Upper lobe of left lung (tissue), 4 donors: Measurements from ENCODE around the gene MATK.

Experiments
- EP300 ChIP-seq, 4 donors: sonication (generic); formaldehyde crosslinking; IDR thresholded peaks; one replicate each; pipeline ENCODE4 v1.5.1; 2017; ENCODE audit warnings: antibody characterized with exemption in 4 of 4, control low read depth in 2 of 4
- POLR2A ChIP-seq, 4 donors: fragments of 450-650 bp; IDR thresholded peaks; one replicate each; pipeline ENCODE4 v1.5.1; 2016 to 2017; ENCODE audit warnings: antibody characterized with exemption in 4 of 4, mild to moderate bottlenecking in 2 of 4
- TF ChIP-seq, protein P1 (sequence below), 6 experiments: fragments of 450-650 bp in 4 of 6; fragments of 200-600 bp in 2 of 6; sonication (generic) in 2 of 6; IDR thresholded peaks; one replicate each; pipeline ENCODE4 v1.5.1; 2016 to 2019; ENCODE audit warnings: antibody characterized with exemption in 6 of 6

- TF ChIP-seq, protein P1, sequence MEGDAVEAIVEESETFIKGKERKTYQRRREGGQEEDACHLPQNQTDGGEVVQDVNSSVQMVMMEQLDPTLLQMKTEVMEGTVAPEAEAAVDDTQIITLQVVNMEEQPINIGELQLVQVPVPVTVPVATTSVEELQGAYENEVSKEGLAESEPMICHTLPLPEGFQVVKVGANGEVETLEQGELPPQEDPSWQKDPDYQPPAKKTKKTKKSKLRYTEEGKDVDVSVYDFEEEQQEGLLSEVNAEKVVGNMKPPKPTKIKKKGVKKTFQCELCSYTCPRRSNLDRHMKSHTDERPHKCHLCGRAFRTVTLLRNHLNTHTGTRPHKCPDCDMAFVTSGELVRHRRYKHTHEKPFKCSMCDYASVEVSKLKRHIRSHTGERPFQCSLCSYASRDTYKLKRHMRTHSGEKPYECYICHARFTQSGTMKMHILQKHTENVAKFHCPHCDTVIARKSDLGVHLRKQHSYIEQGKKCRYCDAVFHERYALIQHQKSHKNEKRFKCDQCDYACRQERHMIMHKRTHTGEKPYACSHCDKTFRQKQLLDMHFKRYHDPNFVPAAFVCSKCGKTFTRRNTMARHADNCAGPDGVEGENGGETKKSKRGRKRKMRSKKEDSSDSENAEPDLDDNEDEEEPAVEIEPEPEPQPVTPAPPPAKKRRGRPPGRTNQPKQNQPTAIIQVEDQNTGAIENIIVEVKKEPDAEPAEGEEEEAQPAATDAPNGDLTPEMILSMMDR (IDR thresholded peaks at IDR 0.05): no peak
- TF ChIP-seq EP300 (IDR thresholded peaks at IDR 0.05) (no peak), POLR2A (IDR thresholded peaks at IDR 0.05) (no peak)
These were observed 7.1 kb downstream of the MATK start for GRCh38 chr19:3778899-3779723.
